Liver (tissue), 9 donors: ENCODE measurements around the gene BACH1. TPM values are rescaled to one million over a fixed set of nuclear protein-coding genes. Genes with fewer than 3 reads are reported as not detected.

Source experiments
- DNase-seq: peaks from one replicate; pipeline ENCODE4 v3.0.0-alpha.2; 2017; ENCODE audit warnings: low spot score
- H3K27ac ChIP-seq, 2 donors: one replicate each; pipeline ENCODE4 v1.7.0; 2013; ENCODE audit warnings: inconsistent platforms in 2 of 2, low read length in 2 of 2, control low read depth in 1 of 2, low read depth in 1 of 2, mild to moderate bottlenecking in 1 of 2
- H3K27me3 ChIP-seq, 4 donors: one replicate each; pipeline versions ENCODE4 v1.6.1 to v1.7.0; 2013; ENCODE audit warnings: low read length in 3 of 4, inconsistent platforms in 1 of 4, mild to moderate bottlenecking in 1 of 4, moderate library complexity in 1 of 4; ENCODE audit not compliant: control insufficient read depth in 4 of 4, insufficient read depth in 4 of 4
- H3K36me3 ChIP-seq, 4 donors: one replicate each; pipeline versions ENCODE4 v1.6.1 to v1.7.0; 2013; ENCODE audit warnings: low read length in 3 of 4, mild to moderate bottlenecking in 3 of 4, low read depth in 1 of 4, moderate library complexity in 1 of 4; ENCODE audit not compliant: control insufficient read depth in 4 of 4, insufficient read depth in 3 of 4
- H3K4me1 ChIP-seq, 4 donors: one replicate each; pipeline versions ENCODE4 v1.6.1 to v1.7.0; 2013; ENCODE audit warnings: low read length in 3 of 4, mild to moderate bottlenecking in 3 of 4, moderate library complexity in 1 of 4; ENCODE audit not compliant: control insufficient read depth in 4 of 4, insufficient read depth in 4 of 4
- H3K4me3 ChIP-seq, 3 donors: one replicate each; pipeline versions ENCODE4 v1.6.1 to v1.7.0; 2013; ENCODE audit warnings: low read length in 3 of 3, control low read depth in 1 of 3, low read depth in 1 of 3, mild to moderate bottlenecking in 1 of 3
- H3K9ac ChIP-seq, 2 donors: one replicate each; pipeline ENCODE4 v1.7.0; 2013; ENCODE audit warnings: low read length in 2 of 2, mild to moderate bottlenecking in 2 of 2, moderate library complexity in 2 of 2, control low read depth in 1 of 2, low read depth in 1 of 2
- H3K9me3 ChIP-seq, 4 donors: one replicate each; pipeline versions ENCODE4 v1.6.1 to v1.7.0; 2013; ENCODE audit warnings: low read length in 3 of 4; ENCODE audit not compliant: control insufficient read depth in 4 of 4
- ATF3 ChIP-seq: IDR thresholded peaks from 2 replicates; pipeline ENCODE4 v1.6.1; 2016; ENCODE audit warnings: antibody characterized with exemption
- CTCF ChIP-seq: fragments of 150-350 bp; IDR thresholded peaks from 2 replicates; pipeline ENCODE4 v1.5.1; 2017; ENCODE audit warnings: improper control_type of control experiment, low read depth, low read length; ENCODE audit not compliant: missing input control
- EGR1 ChIP-seq, 2 donors: IDR thresholded peaks; 2 replicates each; pipeline ENCODE4 v1.6.1; 2016 to 2018; ENCODE audit warnings: antibody characterized with exemption in 2 of 2, low read depth in 2 of 2
- FOXA1 ChIP-seq: IDR thresholded peaks from 2 replicates; pipeline ENCODE4 v1.6.1; 2016; ENCODE audit warnings: antibody characterized with exemption
- GABPA ChIP-seq, 2 donors: IDR thresholded peaks in 1 of 2; conservative IDR thresholded peaks in 1 of 2; 2 replicates each; pipeline ENCODE4 v1.6.1; 2016; ENCODE audit warnings: antibody characterized with exemption in 2 of 2, mild to moderate bottlenecking in 1 of 2, moderate library complexity in 1 of 2
- HNF4A ChIP-seq, 2 donors: conservative IDR thresholded peaks; 2 replicates each; pipeline ENCODE4 v1.6.1; 2016; ENCODE audit warnings: antibody characterized with exemption in 2 of 2, mild to moderate bottlenecking in 2 of 2
- HNF4G ChIP-seq: IDR thresholded peaks from 2 replicates; pipeline ENCODE4 v1.6.1; 2016; ENCODE audit warnings: antibody characterized with exemption
- NR2F2 ChIP-seq: IDR thresholded peaks from 2 replicates; pipeline ENCODE4 v1.6.1; 2016; ENCODE audit warnings: antibody characterized with exemption
- RAD21 ChIP-seq, 2 donors: IDR thresholded peaks; 2 replicates each; pipeline ENCODE4 v1.6.1; 2016; ENCODE audit warnings: antibody characterized with exemption in 2 of 2, mild to moderate bottlenecking in 2 of 2
- REST ChIP-seq: IDR thresholded peaks from 2 replicates; pipeline ENCODE4 v1.6.1; 2016; ENCODE audit warnings: antibody characterized with exemption, mild to moderate bottlenecking
- RXRA ChIP-seq, 2 donors: IDR thresholded peaks; 2 replicates each; pipeline ENCODE4 v1.6.1; 2017 to 2018; ENCODE audit warnings: antibody characterized with exemption in 2 of 2, mild to moderate bottlenecking in 1 of 2
- TAF1 ChIP-seq: conservative IDR thresholded peaks from 2 replicates; pipeline ENCODE4 v1.6.1; 2016; ENCODE audit warnings: antibody characterized with exemption, mild to moderate bottlenecking
- ZBTB33 ChIP-seq: IDR thresholded peaks from 2 replicates; pipeline ENCODE4 v1.6.1; 2016; ENCODE audit warnings: antibody characterized with exemption
- WGBS: extraction: QIAGEN DNeasy Blood & Tissue Kit; methylation state at CpG from one replicate; pipeline ENCODE4 v1.1.7; 2013; 5-methylcytosine and 5-hydroxymethylcytosine counted together
- polyA plus RNA-seq, 2 donors: library from polyadenylated mRNA; stranded (reverse) in 1 of 2; unstranded in 1 of 2; fragments of 200-250 nt in 1 of 2; fragments of >200 nt in 1 of 2; fragmentation: Nextera tagmentation in 1 of 2; extraction: Ambion mirVana in 1 of 2; gene quantifications; one replicate each; pipeline versions ENCODE4 v1.2.1 to v1.2.3, GENCODE V29; 2013 to 2015
- total RNA-seq, 2 donors: library from RNA; depleted of rRNA; stranded (reverse); fragments of >200 nt; gene quantifications; one replicate each; pipeline ENCODE4 v1.2.3, GENCODE V29; 2014
- donor health status: healthy.
- donor health status: healthy.
- donor health status: healthy.
- donor health status: healthy.
- donor health status: healthy.

BACH1 gene
- total and polyA plus RNA-seq, 4 donors, result 7.5 to 47.1 (median 19.9) TPM

GRCh38 chr21:29305068-29305467 is 6.3 kb downstream of the BACH1 start:
- no peaks in the 10 kb centered on the region for H3K27me3 ChIP-seq
- H3K4me3 ChIP-seq, result no peak overlapping the region
- H3K4me1 ChIP-seq, result peaks cover 5 to 60% (median 38%) of the 10 kb centered on the region in 4 donors
- H3K9me3 ChIP-seq, result no peaks in the 10 kb centered on the region
- H3K27ac ChIP-seq, result no peak overlapping the region
- WGBS, result 36% methylated on average over 3 of the region's 3 CpGs
- H3K9ac ChIP-seq, result no peak overlapping the region
- no peak for TF ChIP-seq TAF1
- H3K36me3 ChIP-seq, result peaks cover 0 to 2% (median 0%) of the 10 kb centered on the region in 4 donors
- DNase-seq, result no peak

GRCh38 chr21:29305561-29305960 is 6.8 kb downstream of the BACH1 start:
- H3K4me3 ChIP-seq, result no peak overlapping the region
- no peak overlapping the region for H3K27ac ChIP-seq
- WGBS, result 26% methylated on average over 1 of the region's 1 CpG
- TF ChIP-seq GABPA (IDR thresholded peaks at IDR 0.05 in 1 of 2, conservative IDR thresholded peaks at IDR 0.05 in 1 of 2) (no peak), TAF1 (no peak), REST (no peak), EGR1 (IDR thresholded peaks at IDR 0.05; ENCODE audit: low read depth in 2 of 2) (no peak), NR2F2 (no peak), HNF4G (no peak), ATF3 (no peak), ZBTB33 (no peak), HNF4A (conservative IDR thresholded peaks at IDR 0.05) (no peak), RAD21 (IDR thresholded peaks at IDR 0.05) (no peak), FOXA1 (no peak), RXRA (IDR thresholded peaks at IDR 0.05) (no peak), CTCF (no peak)
- H3K9ac ChIP-seq, result no peak overlapping the region
- no peaks in the 10 kb centered on the region for H3K27me3 ChIP-seq
- no peaks in the 10 kb centered on the region for H3K9me3 ChIP-seq
- no peak for DNase-seq
- H3K4me1 ChIP-seq, result peaks cover 5 to 55% (median 35%) of the 10 kb centered on the region in 4 donors
- peaks cover 0 to 2% (median 0%) of the 10 kb centered on the region in 4 donors for H3K36me3 ChIP-seq
